Measurements from ENCODE around the gene PPP6R3. TPM values are rescaled to one million over a fixed set of nuclear protein-coding genes. Genes with fewer than 3 reads are reported as not detected.

Gene PPP6R3
- total and polyA plus RNA-seq, 2 of the 8 experiments (the other 6 are each of a cell fraction or from before 2014, with no cell fraction given), result 44.6 to 150 TPM

DNA sequence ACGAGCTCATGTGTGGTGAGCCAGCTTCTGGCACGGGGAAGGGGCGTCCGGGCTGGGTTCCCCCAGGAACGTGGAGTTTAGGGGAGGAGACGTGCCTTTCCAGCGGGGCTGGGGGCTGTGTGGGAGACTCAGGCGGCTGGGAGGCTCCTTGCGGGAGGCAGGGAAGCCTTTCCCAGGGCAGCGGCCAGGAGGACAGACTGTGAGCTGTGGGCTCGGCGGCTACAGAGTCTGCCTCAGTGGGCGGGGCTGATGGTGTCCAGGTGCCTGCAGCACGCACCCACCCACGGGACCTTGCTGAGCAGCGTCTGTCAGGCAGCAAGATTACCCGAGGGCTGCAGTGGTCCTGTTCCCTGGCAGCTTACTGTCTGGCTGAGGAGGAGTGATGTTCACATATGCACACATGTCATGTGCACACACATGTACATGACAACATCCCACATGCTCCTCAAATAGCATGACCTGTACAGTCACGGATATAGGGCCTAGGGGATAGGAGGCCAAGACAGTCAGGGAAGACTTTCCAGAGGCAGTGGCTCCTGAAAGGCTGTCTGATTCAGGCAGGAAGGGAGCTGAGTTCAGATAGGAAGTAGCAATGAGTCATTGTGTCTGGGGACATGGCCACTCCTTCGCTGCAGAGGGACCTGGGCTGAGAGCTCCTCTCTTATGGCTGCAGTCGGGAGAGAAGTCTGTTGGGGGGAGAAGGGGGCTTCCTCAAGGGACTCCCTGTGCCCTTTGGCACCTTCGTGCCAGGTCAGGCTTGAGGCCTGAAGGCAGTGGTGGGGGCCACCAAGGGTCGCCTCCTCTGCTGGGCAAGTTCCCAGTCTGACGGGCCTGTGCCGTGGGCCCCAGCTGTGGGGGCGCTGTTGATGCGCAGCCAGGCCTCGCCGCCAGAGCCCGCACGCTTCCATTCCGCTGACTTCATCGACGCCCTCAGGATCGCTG is 23.3 kb upstream of the PPP6R3 start (continued):
- TF ChIP-seq KDM1A (IDR thresholded peaks at IDR 0.05; ENCODE audit: borderline replicate concordance, low read length), result no peak
- TF ChIP-seq CTCF (IDR thresholded peaks at IDR 0.05; ENCODE audit: control extremely low read depth in 1 of 3, insufficient read depth in 1 of 3, low read depth in 1 of 3, low read length in 3 of 3), result no peak
